ENCODE data around the gene NDUFS7.
"Not testable (repeated sequence)": the region's sequence is repeated elsewhere in the genome, so short reads cannot be mapped to it uniquely, and the experiment has no call there.

The NDUFS7 gene

DNA sequence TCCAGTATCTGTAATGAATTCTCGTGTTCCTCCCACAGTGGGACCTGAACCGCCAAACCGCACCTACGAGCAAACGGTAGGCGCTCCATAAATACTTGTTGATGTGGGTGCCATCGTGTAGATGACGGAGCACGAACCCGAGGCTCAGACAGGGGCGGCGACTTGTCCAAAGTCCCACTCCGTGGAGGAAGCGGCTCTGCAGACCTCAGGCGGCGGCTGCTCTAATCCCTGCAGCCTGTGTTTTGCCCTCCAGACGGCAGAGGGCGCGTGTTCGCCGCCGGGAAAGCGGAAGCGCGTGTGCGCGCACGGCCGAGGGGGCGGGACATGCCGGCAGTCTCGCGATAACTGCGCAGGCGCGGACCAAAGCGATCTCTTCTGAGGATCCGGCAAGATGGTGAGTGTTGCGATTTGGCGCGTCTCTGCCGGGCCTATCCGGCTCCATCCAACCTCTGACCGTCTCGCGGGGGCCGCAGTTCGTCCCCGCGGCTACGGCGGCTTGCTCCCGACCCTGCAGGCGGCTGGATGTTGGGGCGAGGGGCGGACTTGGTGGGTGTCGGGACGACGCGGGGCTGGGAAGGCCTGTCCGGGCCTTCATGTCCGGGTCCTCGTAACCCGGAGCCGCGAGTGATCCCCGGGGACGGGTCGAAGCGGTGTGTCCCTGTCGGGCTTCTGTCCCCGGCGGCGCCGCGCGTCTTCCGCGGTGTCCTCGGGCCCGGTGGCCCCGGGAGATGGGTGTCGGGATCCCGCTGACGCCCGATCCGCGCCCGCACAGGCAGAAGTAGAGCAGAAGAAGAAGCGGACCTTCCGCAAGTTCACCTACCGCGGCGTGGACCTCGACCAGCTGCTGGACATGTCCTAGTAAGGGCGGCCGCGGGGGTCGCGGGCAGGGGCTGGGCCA, 54.6 kb downstream of the NDUFS7 start, which contains the start of gene RPS15:
TSS of gene RPS15 (plus strand) at position 362 of the 898 bp plus-strand sequence. CDS start at position 392, 30 bp downstream.
- no peak for FAIRE-seq
- TF ChIP-seq POLR2A (IDR thresholded peaks at IDR 0.05; ENCODE audit: low read depth, low read length), result peak; percentile 94
- DNase-seq (ENCODE audit: insufficient read length, low spot score), result peak; percentile 88

DNA sequence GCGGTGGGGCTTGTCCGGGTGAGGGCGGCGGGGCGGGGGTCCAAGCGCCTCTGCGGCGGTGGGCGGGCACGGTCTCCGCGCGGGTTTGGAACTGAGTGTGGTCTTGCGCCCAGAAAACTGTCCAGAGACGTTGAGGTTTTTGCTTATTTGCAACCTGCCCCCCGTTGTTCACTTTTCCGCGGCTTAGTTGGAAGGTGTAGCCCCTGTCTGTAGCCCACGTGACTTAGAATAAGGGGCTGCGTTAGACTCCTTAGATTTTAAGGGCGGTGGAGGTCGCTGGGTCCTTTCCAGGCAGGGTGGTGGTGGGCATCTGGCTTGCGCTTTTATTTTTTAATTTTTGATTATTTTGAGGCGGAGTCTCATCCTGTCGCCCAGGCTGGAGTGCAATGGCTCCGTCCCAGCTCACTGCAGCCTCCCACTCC, 55.2 kb downstream of the NDUFS7 start:
- DNase-seq (ENCODE audit: insufficient read length, low spot score) (no peak), FAIRE-seq (no peak)
- no peak for TF ChIP-seq POLR2A (IDR thresholded peaks at IDR 0.05; ENCODE audit: low read depth, low read length)

DNA sequence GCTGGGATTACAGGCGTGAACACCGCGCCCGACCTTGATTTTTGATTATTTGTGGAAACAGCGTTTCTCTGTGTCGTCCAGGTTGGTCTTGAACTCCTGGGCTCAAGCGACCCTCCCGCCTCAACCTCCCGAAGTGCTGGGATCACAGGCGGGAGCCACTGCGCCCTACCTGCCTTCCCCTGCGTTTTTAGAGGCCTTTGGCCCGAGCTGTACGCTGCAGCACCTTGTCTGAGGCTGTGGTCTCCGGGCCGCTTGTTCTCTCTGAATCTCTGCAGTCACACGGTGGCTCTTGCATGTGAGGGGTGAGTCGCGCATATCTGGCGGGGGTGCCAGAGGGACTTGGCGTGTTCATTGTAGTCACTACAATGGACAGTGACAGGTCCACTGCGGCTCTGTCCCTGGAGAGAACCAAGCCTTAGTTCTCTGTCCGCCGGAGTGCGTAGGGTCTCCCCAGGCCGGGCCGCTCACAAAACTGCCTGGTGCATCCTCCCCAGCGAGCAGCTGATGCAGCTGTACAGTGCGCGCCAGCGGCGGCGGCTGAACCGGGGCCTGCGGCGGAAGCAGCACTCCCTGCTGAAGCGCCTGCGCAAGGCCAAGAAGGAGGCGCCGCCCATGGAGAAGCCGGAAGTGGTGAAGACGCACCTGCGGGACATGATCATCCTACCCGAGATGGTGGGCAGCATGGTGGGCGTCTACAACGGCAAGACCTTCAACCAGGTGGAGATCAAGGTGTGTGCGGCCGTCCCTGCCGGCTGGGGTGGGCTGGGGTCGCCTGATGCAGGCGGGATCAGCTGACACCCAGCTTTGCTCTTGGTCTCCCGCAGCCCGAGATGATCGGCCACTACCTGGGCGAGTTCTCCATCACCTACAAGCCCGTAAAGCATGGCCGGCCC, 56.1 kb downstream of the NDUFS7 start:
- not testable (repeated sequence) for DNase-seq (ENCODE audit: insufficient read length, low spot score); FAIRE-seq

DNA sequence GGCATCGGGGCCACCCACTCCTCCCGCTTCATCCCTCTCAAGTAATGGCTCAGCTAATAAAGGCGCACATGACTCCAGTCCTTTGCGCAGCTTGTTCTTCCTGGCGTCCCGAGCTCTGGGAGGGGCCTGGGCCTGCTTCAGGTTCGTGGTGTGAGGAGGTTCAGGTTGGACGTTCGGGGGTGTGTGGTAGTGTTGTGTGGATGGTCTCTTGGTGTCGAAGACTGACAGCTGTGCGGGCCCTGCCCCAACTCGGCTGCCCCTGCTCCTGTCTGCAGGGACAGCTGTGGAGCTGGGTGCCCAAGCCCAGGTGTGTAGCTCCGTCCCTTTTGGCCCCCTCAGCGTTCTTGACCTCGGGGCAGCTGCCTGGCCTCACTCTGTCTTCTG, 56.7 kb downstream of the NDUFS7 start:
- TF ChIP-seq POLR2A (IDR thresholded peaks at IDR 0.05; ENCODE audit: low read depth, low read length), result no peak

DNA sequence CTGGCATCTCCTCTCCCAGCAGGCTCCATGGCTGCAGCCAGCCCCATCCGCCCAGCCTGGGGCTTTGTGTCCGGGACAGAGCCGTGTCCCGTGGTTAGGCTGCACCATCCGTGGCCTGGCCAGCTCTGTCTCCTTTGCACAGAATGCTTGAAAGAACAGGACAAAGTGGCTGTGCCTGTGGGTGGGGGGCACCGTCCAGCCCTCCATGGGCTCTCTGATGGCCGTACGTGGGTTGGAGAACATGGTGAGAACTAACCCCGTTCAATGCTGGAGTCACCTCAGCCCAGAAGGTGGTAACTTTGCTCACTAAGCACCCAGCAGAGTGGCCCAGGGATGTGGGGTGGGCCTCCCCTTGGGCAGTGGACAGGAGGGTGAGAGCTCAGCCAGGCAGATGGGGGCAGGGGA, 57.3 kb downstream of the NDUFS7 start:
- DNase-seq (ENCODE audit: insufficient read length, low spot score) (no peak), FAIRE-seq (no peak)
- TF ChIP-seq POLR2A (IDR thresholded peaks at IDR 0.05; ENCODE audit: low read depth, low read length), result no peak

More for the DNA sequence above, 56.7 kb downstream of the NDUFS7 start:
- DNase-seq (ENCODE audit: insufficient read length, low spot score) (no peak), FAIRE-seq (no peak)

DNA sequence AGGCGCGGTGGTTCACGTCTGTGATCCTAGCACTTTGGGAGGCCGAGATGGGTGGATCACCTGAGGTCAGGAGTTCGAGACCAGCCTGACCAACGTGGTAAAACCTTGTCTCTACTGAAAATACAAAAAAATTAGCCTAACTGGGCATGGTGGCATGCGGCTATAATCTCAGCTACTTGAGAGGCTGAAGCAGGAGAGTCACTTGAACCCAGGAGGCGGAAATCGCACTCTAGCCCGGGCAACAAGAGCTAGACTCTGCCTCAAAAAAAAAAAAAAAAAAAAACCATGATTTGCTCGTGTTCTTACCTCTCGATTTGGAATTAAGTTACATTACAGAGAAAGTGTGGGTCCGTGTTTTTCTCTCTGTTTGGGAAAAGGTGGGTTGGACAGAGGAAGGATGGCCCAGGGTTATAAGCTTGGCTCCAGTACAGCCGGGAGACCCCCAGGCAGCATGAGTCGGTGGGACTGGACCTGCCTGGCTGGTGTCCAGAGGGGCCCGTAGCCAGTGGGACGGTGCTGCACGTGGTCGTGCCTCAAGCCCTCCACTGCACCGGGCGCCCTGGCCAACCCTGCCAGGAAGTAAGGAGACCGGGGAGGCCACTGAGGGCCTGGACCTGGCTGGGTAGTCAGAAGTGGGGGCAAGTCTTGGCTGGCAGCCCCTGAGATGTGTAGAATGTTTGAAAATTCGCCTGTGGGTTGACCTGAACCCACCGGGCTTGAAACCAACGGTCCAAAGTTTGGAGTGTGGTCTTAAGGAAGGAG, 58.2 kb downstream of the NDUFS7 start:
- FAIRE-seq (no peak), DNase-seq (ENCODE audit: insufficient read length, low spot score) (no peak)
- no peak for TF ChIP-seq POLR2A (IDR thresholded peaks at IDR 0.05; ENCODE audit: low read depth, low read length)
